PFSK-1 (cell line): ENCODE measurements around the gene GAS2L2.

Source experiments
- FOXP2 ChIP-seq: optimal IDR thresholded peaks from 2 replicates; pipeline ENCODE3; 2011; ENCODE audit warnings: borderline replicate concordance, control low read depth, inconsistent platforms; ENCODE audit not compliant: insufficient read depth; ENCODE audit errors: extremely low read length, extremely low read depth
- POLR2AphosphoS5 ChIP-seq: IDR thresholded peaks from 2 replicates; pipeline ENCODE4 v1.6.1; 2012; ENCODE audit warnings: low read depth, mild to moderate bottlenecking, control low read depth, low read length, moderate library complexity
- SIN3A ChIP-seq: IDR thresholded peaks from 2 replicates; pipeline ENCODE4 v1.6.1; 2012; ENCODE audit warnings: mild to moderate bottlenecking, low read length, moderate library complexity, borderline replicate concordance; ENCODE audit not compliant: insufficient read depth
- TAF1 ChIP-seq: IDR thresholded peaks from 2 replicates; pipeline ENCODE4 v1.6.1; 2012; ENCODE audit warnings: low read length, control low read depth, borderline replicate concordance; ENCODE audit not compliant: insufficient read depth
- TF ChIP-seq, protein P1 (sequence below), 2 experiments: IDR thresholded peaks; 2 replicates each; pipeline versions ENCODE4 v1.6.1 to v1.8.0; 2011 to 2012; ENCODE audit warnings: low read depth in 2 of 2, low read length in 2 of 2, control low read depth in 1 of 2, inconsistent platforms in 1 of 2, mild to moderate bottlenecking in 1 of 2, moderate library complexity in 1 of 2; ENCODE audit not compliant: insufficient read depth in 1 of 2

Gene GAS2L2

DNA sequence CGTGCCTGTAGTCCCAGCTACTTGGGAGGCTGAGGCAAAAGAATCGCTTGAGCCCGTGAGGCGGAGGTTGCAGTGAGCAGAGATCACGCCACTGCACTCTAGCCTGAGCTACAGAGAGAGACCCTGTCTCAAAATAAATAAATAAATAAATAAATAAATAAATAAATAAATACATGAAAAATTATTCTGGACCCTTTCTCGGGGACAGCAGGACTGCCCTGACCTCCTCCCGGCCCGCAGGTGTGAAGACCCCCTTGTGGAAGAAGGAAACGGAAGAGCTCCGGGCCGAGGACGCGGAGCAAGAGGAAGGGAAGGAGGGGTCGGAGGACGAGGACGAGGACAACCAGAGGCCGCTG is 10.7 kb upstream of the GAS2L2 start:
- TF ChIP-seq FOXP2: no peak
- 0 out of 2 replicates have a peak, but pooled peaks have one; percentile 6 for TF ChIP-seq SIN3A

DNA sequence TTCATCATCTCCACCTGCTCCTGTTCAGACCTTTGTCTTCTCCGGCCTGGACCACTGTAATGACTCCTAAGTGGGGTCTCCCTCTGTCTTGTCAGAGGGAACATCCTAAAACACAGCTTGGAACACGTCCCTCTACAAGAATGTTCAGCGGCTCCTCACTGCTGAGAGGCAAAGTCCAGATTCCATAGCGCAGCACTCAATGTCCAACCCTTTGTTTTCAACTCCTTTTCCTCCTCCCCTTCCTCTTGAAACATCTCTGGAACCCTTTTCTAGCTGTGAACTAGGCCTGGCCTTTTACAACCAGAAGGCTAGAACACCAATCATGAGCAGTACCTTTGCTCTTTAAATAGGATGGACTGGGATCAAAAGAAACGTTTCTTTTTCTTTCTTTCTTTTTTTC is 8.6 kb upstream of the GAS2L2 start:
- TF ChIP-seq POLR2AphosphoS5: no peak
- no peak for TF ChIP-seq SIN3A
- TF ChIP-seq FOXP2: no peak
- no peak for TF ChIP-seq TAF1
- TF ChIP-seq, protein P1, sequence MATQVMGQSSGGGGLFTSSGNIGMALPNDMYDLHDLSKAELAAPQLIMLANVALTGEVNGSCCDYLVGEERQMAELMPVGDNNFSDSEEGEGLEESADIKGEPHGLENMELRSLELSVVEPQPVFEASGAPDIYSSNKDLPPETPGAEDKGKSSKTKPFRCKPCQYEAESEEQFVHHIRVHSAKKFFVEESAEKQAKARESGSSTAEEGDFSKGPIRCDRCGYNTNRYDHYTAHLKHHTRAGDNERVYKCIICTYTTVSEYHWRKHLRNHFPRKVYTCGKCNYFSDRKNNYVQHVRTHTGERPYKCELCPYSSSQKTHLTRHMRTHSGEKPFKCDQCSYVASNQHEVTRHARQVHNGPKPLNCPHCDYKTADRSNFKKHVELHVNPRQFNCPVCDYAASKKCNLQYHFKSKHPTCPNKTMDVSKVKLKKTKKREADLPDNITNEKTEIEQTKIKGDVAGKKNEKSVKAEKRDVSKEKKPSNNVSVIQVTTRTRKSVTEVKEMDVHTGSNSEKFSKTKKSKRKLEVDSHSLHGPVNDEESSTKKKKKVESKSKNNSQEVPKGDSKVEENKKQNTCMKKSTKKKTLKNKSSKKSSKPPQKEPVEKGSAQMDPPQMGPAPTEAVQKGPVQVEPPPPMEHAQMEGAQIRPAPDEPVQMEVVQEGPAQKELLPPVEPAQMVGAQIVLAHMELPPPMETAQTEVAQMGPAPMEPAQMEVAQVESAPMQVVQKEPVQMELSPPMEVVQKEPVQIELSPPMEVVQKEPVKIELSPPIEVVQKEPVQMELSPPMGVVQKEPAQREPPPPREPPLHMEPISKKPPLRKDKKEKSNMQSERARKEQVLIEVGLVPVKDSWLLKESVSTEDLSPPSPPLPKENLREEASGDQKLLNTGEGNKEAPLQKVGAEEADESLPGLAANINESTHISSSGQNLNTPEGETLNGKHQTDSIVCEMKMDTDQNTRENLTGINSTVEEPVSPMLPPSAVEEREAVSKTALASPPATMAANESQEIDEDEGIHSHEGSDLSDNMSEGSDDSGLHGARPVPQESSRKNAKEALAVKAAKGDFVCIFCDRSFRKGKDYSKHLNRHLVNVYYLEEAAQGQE (IDR thresholded peaks at IDR 0.05; ENCODE audit: insufficient read depth in 1 of 2, low read depth in 2 of 2, low read length in 2 of 2): no peak

DNA sequence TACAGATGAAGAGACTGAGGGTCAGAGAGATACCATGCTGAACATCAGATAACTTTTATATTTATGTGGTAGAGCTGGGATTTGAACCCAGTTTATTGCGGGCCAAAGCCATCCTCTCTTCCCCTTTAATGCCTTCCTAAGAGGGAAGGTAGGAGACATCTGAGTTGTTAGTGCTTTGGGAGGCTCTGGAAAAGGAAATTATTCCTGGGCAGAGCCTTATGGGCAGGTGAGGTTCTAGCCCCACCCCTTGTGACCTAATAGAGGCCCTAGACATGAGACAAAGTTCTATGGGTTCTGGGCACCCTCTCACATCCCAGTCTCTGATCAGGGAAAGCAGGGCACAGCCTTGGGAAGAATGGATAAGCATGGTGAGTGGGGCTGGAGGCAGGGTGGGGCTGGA is 7.5 kb upstream of the GAS2L2 start, which contains the start of gene C17orf50:
C17orf50 (plus strand) TSS at position 301 of the 400 bp plus-strand sequence; CDS start at position 356, 55 bp downstream.
- no peak for TF ChIP-seq TAF1
- no peak for TF ChIP-seq FOXP2
- no peak for TF ChIP-seq SIN3A
- TF ChIP-seq, protein P1 (IDR thresholded peaks at IDR 0.05; ENCODE audit: insufficient read depth in 1 of 2, low read depth in 2 of 2, low read length in 2 of 2): no peak
- no peak for TF ChIP-seq POLR2AphosphoS5

DNA sequence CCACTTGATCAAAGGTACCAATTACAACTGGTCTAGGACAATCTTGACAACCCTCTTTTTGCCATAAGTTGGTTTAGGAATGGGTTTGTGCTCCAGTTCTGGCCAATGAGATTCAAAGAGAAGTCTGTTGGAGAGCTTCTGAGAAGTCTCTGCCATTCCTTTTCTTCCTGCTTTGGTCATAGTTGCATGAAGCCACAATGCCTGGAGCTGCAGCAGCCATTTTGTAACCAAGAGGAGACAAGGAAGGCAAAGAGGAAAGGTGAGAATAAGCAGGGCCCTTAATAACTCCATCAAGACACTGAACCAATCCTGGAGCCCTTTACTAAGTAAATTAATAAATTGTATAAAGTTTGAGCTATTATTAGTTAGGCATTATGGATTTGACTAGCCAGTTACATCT is 4.2 kb upstream of the GAS2L2 start:
- no peak for TF ChIP-seq TAF1
- no peak for TF ChIP-seq FOXP2
- no peak for TF ChIP-seq SIN3A
- TF ChIP-seq POLR2AphosphoS5: no peak
- TF ChIP-seq, protein P1 (IDR thresholded peaks at IDR 0.05; ENCODE audit: insufficient read depth in 1 of 2, low read depth in 2 of 2, low read length in 2 of 2): no peak

DNA sequence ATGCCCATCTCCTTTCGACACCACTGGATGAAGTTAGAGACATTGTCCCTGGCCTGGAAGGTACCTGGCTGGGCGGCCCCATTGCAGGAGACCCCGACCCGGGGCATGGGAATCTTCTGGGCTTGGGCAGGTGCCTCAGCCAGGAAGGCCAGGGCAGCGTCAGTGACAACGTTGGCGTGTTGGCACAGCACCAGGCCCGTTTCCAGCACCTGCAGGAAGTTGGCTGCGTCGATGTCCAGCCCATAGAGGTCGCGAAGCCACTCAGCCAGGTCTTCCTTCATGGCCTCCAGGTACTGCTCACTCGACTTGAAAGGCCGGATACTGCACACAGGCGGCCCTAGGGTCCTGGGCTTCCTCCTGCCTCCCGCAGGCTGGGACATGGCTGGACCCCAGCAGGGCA is 568 bp downstream of the GAS2L2 start:
- TF ChIP-seq FOXP2 (no peak), TAF1 (no peak), SIN3A (no peak), POLR2AphosphoS5 (no peak)
- TF ChIP-seq, protein P1 (IDR thresholded peaks at IDR 0.05; ENCODE audit: insufficient read depth in 1 of 2, low read depth in 2 of 2, low read length in 2 of 2): no peak
